Sigmoid colon (tissue), 7 donors: Measurements from ENCODE around the gene CDH13. TPM values are rescaled to one million over a fixed set of nuclear protein-coding genes. Genes with fewer than 3 reads are reported as not detected.

Experiments
- DNase-seq: peaks from one replicate; pipeline ENCODE4 v3.0.0-alpha.2; 2019
- H3K27ac ChIP-seq, 4 donors: fragments of 200-600 bp; sonication (generic); one replicate each; pipeline ENCODE4 v1.5.1; 2016 to 2019; ENCODE audit warnings: mild to moderate bottlenecking in 1 of 4
- H3K27me3 ChIP-seq, 3 donors: fragments of 200-600 bp; sonication (generic); one replicate each; pipeline ENCODE4 v1.5.1; 2019; ENCODE audit warnings: mild to moderate bottlenecking in 1 of 3
- H3K36me3 ChIP-seq, 4 donors: fragments of 200-600 bp; sonication (generic); one replicate each; pipeline ENCODE4 v1.5.1; 2016 to 2019
- H3K4me1 ChIP-seq, 4 donors: fragments of 200-600 bp; sonication (generic); one replicate each; pipeline ENCODE4 v1.5.1; 2017 to 2019
- H3K4me3 ChIP-seq, 4 donors: fragments of 200-600 bp; sonication (generic); one replicate each; pipeline ENCODE4 v1.5.1; 2017 to 2019; ENCODE audit warnings: mild to moderate bottlenecking in 2 of 4, moderate library complexity in 1 of 4
- H3K9me3 ChIP-seq, 4 donors: fragments of 200-600 bp in 3 of 4; sonication (generic) in 3 of 4; one replicate each; pipeline versions ENCODE4 v1.5.1 to v1.6.1; 2013 to 2019
- CTCF ChIP-seq, 4 experiments: fragments of 450-650 bp in 3 of 4; fragments of 200-600 bp in 1 of 4; IDR thresholded peaks; one replicate each; pipeline ENCODE4 v1.5.1; 2016 to 2019; ENCODE audit warnings: antibody characterized with exemption in 4 of 4, mild to moderate bottlenecking in 3 of 4, moderate library complexity in 2 of 4
- EP300 ChIP-seq, 4 donors: sonication (generic); formaldehyde crosslinking; IDR thresholded peaks; one replicate each; pipeline ENCODE4 v1.6.1; 2017; ENCODE audit warnings: antibody characterized with exemption in 4 of 4
- POLR2A ChIP-seq, 2 donors: fragments of 450-650 bp; IDR thresholded peaks; one replicate each; pipeline ENCODE4 v1.6.1; 2016; ENCODE audit warnings: antibody characterized with exemption in 2 of 2, mild to moderate bottlenecking in 2 of 2, moderate library complexity in 2 of 2
- POLR2AphosphoS5 ChIP-seq, 4 donors: sonication (generic); formaldehyde crosslinking; IDR thresholded peaks; one replicate each; pipeline ENCODE4 v1.6.1; 2017; ENCODE audit warnings: antibody characterized with exemption in 4 of 4
- WGBS, 2 donors: extraction: QIAGEN DNeasy Blood & Tissue Kit; methylation state at CpG; one replicate each; pipeline ENCODE4 v1.1.7; 2013; 5-methylcytosine and 5-hydroxymethylcytosine counted together
- intact Hi-C: fragments of 100-400 bp; cut with DNase I; formaldehyde crosslinking; loops from one replicate; pipeline ENCODE4 v1.15.1; 2023
- polyA plus RNA-seq, 3 donors: library from polyadenylated mRNA; stranded (reverse); fragments of 200-250 nt; gene quantifications; one replicate each; pipeline ENCODE4 v1.2.3, GENCODE V29; 2013
- total RNA-seq, 4 donors: library from RNA; depleted of rRNA; stranded (reverse); fragments of >200 nt; gene quantifications; one replicate each; pipeline ENCODE4 v1.1.0, GENCODE V29; 2016
- donor health status: healthy with polysubstance abuse.
- donor health status: Bipolar disorder and iron deficiency.
- donor health status: healthy.

The CDH13 gene
- total and polyA plus RNA-seq, 7 donors: 0.60 to 17.6 (median 11.8) TPM

- TF ChIP-seq POLR2A (IDR thresholded peaks at IDR 0.05) (no peak), EP300 (IDR thresholded peaks at IDR 0.05) (no peak), POLR2AphosphoS5 (IDR thresholded peaks at IDR 0.05) (no peak), CTCF (IDR thresholded peaks at IDR 0.05) (no peak)
- intact Hi-C loops: no loop called here
- no peak for DNase-seq
- H3K4me3 ChIP-seq: no peak overlapping the region
- no peaks in the 10 kb centered on the region for H3K27me3 ChIP-seq
- no peaks in the 10 kb centered on the region for H3K9me3 ChIP-seq
- no peaks in the 10 kb centered on the region for H3K36me3 ChIP-seq
- H3K4me1 ChIP-seq: no peaks in the 10 kb centered on the region
- 68 to 76% methylated on average over 12 of the region's 12 CpGs for WGBS, 2 donors
- H3K27ac ChIP-seq: no peak overlapping the region
Observed at GRCh38 chr16:83587201-83587600, 960.4 kb downstream of the CDH13 start.

GRCh38 chr16:83588070-83588469, 961.3 kb downstream of the CDH13 start:
- H3K9me3 ChIP-seq: no peaks in the 10 kb centered on the region
- TF ChIP-seq EP300 (IDR thresholded peaks at IDR 0.05): no peak
- TF ChIP-seq POLR2AphosphoS5 (IDR thresholded peaks at IDR 0.05): no peak
- WGBS, 2 donors: 85 to 92% methylated on average over 3 of the region's 3 CpGs
- intact Hi-C loops: no loop called here
- DNase-seq: no peak
- H3K4me3 ChIP-seq: no peak overlapping the region
- H3K27ac ChIP-seq: no peak overlapping the region
- H3K27me3 ChIP-seq: no peaks in the 10 kb centered on the region
- H3K36me3 ChIP-seq: no peaks in the 10 kb centered on the region
- no peaks in the 10 kb centered on the region for H3K4me1 ChIP-seq

GRCh38 chr16:83589576-83589975, 962.8 kb downstream of the CDH13 start:
- no peak overlapping the region for H3K27ac ChIP-seq
- 86 to 90% methylated on average over 6 of the region's 6 CpGs for WGBS, 2 donors
- no peaks in the 10 kb centered on the region for H3K9me3 ChIP-seq
- H3K27me3 ChIP-seq: no peaks in the 10 kb centered on the region
- H3K4me3 ChIP-seq: no peak overlapping the region
- no peaks in the 10 kb centered on the region for H3K36me3 ChIP-seq
- DNase-seq: no peak
- H3K4me1 ChIP-seq: no peaks in the 10 kb centered on the region
- no peak for TF ChIP-seq CTCF (IDR thresholded peaks at IDR 0.05)
- no peak for TF ChIP-seq POLR2A (IDR thresholded peaks at IDR 0.05)
- no peak for TF ChIP-seq EP300 (IDR thresholded peaks at IDR 0.05)
- TF ChIP-seq POLR2AphosphoS5 (IDR thresholded peaks at IDR 0.05): no peak
- intact Hi-C loops: no loop called here

GRCh38 chr16:83592778-83593177, 966.0 kb downstream of the CDH13 start:
- TF ChIP-seq EP300 (IDR thresholded peaks at IDR 0.05) (no peak), CTCF (IDR thresholded peaks at IDR 0.05) (no peak), POLR2AphosphoS5 (IDR thresholded peaks at IDR 0.05) (no peak)
- Histone ChIP-seq H3K4me1 (no peaks in the 10 kb centered on the region), H3K27me3 (no peaks in the 10 kb centered on the region), H3K36me3 (no peaks in the 10 kb centered on the region), H3K27ac (no peak overlapping the region), H3K9me3 (no peaks in the 10 kb centered on the region), H3K4me3 (no peak overlapping the region)
- DNase-seq: no peak
- intact Hi-C loops: no loop called here
- WGBS, 2 donors: 63 to 68% methylated on average over 7 of the region's 7 CpGs

GRCh38 chr16:83599789-83600462, 973.2 kb downstream of the CDH13 start:
- DNase-seq: no peak

More at GRCh38 chr16:83599789-83600462, 973.2 kb downstream of the CDH13 start:
- TF ChIP-seq POLR2AphosphoS5 (IDR thresholded peaks at IDR 0.05): no peak
- TF ChIP-seq POLR2A (IDR thresholded peaks at IDR 0.05): no peak
- Histone ChIP-seq H3K4me1 (no peaks in the 10 kb centered on the region), H3K36me3 (no peaks in the 10 kb centered on the region), H3K4me3 (no peak overlapping the region), H3K27ac (no peak overlapping the region), H3K9me3 (no peaks in the 10 kb centered on the region), H3K27me3 (no peaks in the 10 kb centered on the region)
- 80 to 87% methylated on average over 15 of the region's 15 CpGs for WGBS, 2 donors
- intact Hi-C loops: no loop called here
